Fibroblast of lung (primary cell): Measurements from ENCODE around the gene SLC6A20. TPM values are rescaled to one million over a fixed set of nuclear protein-coding genes. Genes with fewer than 3 reads are reported as not detected.

Experiments used
- DNase-seq, 2 donors: peaks; one replicate each; pipeline versions ENCODE4 v3.0.0 to v3.0.0-alpha.2; 2010; ENCODE audit warnings: low read depth in 2 of 2
- H2AFZ ChIP-seq: 2 replicates; pipeline ENCODE4 v1.5.1; 2012; ENCODE audit warnings: low read length, control low read depth, inconsistent platforms
- H3K27ac ChIP-seq: 2 replicates; pipeline ENCODE4 v1.5.1; 2011; ENCODE audit warnings: low read length, control low read depth; ENCODE audit not compliant: insufficient read depth
- H3K27me3 ChIP-seq: 2 replicates; pipeline ENCODE4 v1.5.1; 2011; ENCODE audit warnings: mild to moderate bottlenecking, low read length; ENCODE audit not compliant: control insufficient read depth, insufficient read depth
- H3K36me3 ChIP-seq: 2 replicates; pipeline ENCODE4 v1.5.1; 2011; ENCODE audit warnings: low read length; ENCODE audit not compliant: control insufficient read depth, insufficient read depth
- H3K4me1 ChIP-seq: 2 replicates; pipeline ENCODE4 v1.5.1; 2011; ENCODE audit warnings: low read length; ENCODE audit not compliant: control insufficient read depth, insufficient read depth; ENCODE audit errors: extremely low read depth
- H3K4me2 ChIP-seq: 2 replicates; pipeline ENCODE4 v1.5.1; 2011; ENCODE audit warnings: low read length, control low read depth; ENCODE audit not compliant: insufficient read depth; ENCODE audit errors: extremely low read depth
- H3K4me3 ChIP-seq, 4 experiments: fragments of 200-600 bp in 1 of 4; sonication (generic) in 1 of 4; replicated peaks in 1 of 4; 2 replicates each; pipeline ENCODE4 v1.5.1; 2011 to 2016; ENCODE audit warnings: low read length in 4 of 4, low read depth in 3 of 4, mild to moderate bottlenecking in 3 of 4, control low read depth in 2 of 4, inconsistent platforms in 1 of 4, mixed read lengths in 1 of 4; ENCODE audit not compliant: insufficient read depth in 1 of 4; ENCODE audit errors: control extremely low read depth in 1 of 4
- H3K79me2 ChIP-seq: 2 replicates; pipeline ENCODE4 v1.5.1; 2012; ENCODE audit warnings: mild to moderate bottlenecking, low read length, inconsistent platforms; ENCODE audit not compliant: control insufficient read depth, insufficient read depth
- H3K9ac ChIP-seq: 2 replicates; pipeline ENCODE4 v1.5.1; 2011; ENCODE audit warnings: mild to moderate bottlenecking, low read length, control low read depth; ENCODE audit not compliant: insufficient read depth
- H3K9me3 ChIP-seq: 2 replicates; pipeline ENCODE4 v1.5.1; 2012; ENCODE audit warnings: low read depth, low read length; ENCODE audit not compliant: control insufficient read depth, insufficient read depth
- H4K20me1 ChIP-seq: 2 replicates; pipeline ENCODE4 v1.5.1; 2011; ENCODE audit warnings: low read length; ENCODE audit not compliant: control insufficient read depth, insufficient read depth; ENCODE audit errors: extremely low read depth
- EZH2 ChIP-seq: IDR thresholded peaks from 2 replicates; pipeline ENCODE4 v1.5.1; 2012; ENCODE audit warnings: low read length, control low read depth, mild to moderate bottlenecking; ENCODE audit errors: missing control alignments
- polyA plus RNA-seq, 2 donors: library from polyadenylated mRNA; depleted of rRNA in 1 of 2; stranded (reverse) in 1 of 2; unstranded in 1 of 2; fragments of >200 nt; gene quantifications; 2 replicates each; pipeline ENCODE4 v1.2.1, GENCODE V29; 2011 to 2012; ENCODE audit warnings: missing spikeins in 1 of 2
- total RNA-seq: library from RNA; depleted of rRNA; stranded (reverse); fragments of >200 nt; gene quantifications from 2 replicates; pipeline ENCODE4 v1.2.1, GENCODE V29; 2014
- TF ChIP-seq, protein P1 (sequence below), 2 donors: IDR thresholded peaks in 1 of 2; conservative IDR thresholded peaks in 1 of 2; 1 replicate in 1 of 2; 2 replicates in 1 of 2; pipeline ENCODE4 v1.5.1; 2011 to 2012; ENCODE audit warnings: low read length in 2 of 2, control low read depth in 1 of 2, inconsistent platforms in 1 of 2, low read depth in 1 of 2, mild to moderate bottlenecking in 1 of 2

Gene SLC6A20
- total and polyA plus RNA-seq, 2 donors (not counting 1 experiment from before 2014, with no cell fraction given), result not detected

DNA sequence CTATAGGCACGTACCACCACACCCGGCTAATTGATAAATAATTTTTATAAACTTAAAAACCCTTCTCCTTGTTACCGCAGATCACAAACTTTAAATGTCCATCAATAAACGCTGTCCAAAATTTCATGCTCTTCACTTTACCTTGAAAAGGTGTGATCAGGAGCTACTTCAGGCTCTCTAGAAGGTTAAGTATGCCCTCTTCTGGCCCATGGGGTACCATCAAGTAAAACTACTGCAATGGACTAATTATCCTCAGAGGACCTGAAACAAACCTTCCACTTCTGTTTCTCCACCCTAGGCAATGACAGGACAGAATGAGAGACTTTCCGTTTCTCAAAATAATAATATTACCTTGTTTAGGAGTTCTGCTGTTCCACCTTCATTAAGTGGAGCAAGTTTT lies 36.4 kb upstream of the SLC6A20 start:
- H3K79me2 ChIP-seq, result no peaks in the 10 kb centered on the region
- DNase-seq, result peak in 1 of 2 donors; percentile 18
- H3K27ac ChIP-seq, result no peak overlapping the region
- H3K27me3 ChIP-seq, result no peaks in the 10 kb centered on the region
- H2AFZ ChIP-seq, result no peak overlapping the region
- H3K4me3 ChIP-seq, result no peak overlapping the region
- H4K20me1 ChIP-seq, result no peaks in the 10 kb centered on the region
- no peak overlapping the region for H3K4me2 ChIP-seq
- no peaks in the 10 kb centered on the region for H3K36me3 ChIP-seq
- no peaks in the 10 kb centered on the region for H3K9me3 ChIP-seq
- TF ChIP-seq EZH2, result no peak
- TF ChIP-seq, protein P1, sequence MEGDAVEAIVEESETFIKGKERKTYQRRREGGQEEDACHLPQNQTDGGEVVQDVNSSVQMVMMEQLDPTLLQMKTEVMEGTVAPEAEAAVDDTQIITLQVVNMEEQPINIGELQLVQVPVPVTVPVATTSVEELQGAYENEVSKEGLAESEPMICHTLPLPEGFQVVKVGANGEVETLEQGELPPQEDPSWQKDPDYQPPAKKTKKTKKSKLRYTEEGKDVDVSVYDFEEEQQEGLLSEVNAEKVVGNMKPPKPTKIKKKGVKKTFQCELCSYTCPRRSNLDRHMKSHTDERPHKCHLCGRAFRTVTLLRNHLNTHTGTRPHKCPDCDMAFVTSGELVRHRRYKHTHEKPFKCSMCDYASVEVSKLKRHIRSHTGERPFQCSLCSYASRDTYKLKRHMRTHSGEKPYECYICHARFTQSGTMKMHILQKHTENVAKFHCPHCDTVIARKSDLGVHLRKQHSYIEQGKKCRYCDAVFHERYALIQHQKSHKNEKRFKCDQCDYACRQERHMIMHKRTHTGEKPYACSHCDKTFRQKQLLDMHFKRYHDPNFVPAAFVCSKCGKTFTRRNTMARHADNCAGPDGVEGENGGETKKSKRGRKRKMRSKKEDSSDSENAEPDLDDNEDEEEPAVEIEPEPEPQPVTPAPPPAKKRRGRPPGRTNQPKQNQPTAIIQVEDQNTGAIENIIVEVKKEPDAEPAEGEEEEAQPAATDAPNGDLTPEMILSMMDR (conservative IDR thresholded peaks at IDR 0.05 in 1 of 2, IDR thresholded peaks at IDR 0.05 in 1 of 2; ENCODE audit: low read depth in 1 of 2, low read length in 2 of 2), result peak in 1 of 2 donors; percentile 33
- no peaks in the 10 kb centered on the region for H3K4me1 ChIP-seq
- no peak overlapping the region for H3K9ac ChIP-seq

DNA sequence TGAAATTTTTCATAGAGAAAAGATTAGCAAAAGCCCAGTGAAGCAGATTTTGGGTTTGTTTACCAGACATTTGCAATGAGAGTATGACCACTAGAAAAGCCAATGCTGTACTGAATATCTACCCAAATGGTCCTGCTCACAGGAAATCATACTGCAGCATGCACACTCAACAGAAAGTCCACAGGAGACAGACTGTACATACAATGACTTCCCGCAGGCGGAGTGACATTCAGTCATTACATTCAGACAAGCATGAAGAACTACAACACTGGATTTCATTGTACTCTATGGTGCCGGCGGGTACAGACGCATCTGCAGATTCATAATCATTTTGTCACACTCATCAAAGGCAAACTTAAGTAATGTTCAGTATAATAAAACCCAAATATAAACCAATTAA lies 33.8 kb upstream of the SLC6A20 start:
- Histone ChIP-seq H3K4me3 (no peak overlapping the region), H3K79me2 (no peaks in the 10 kb centered on the region), H3K4me2 (no peak overlapping the region), H3K9ac (no peak overlapping the region), H4K20me1 (no peaks in the 10 kb centered on the region), H3K9me3 (no peaks in the 10 kb centered on the region), H3K27me3 (no peaks in the 10 kb centered on the region), H3K27ac (no peak overlapping the region), H3K4me1 (no peaks in the 10 kb centered on the region), H2AFZ (no peak overlapping the region), H3K36me3 (no peaks in the 10 kb centered on the region)
- no peak for DNase-seq
- TF ChIP-seq, protein P1 (conservative IDR thresholded peaks at IDR 0.05 in 1 of 2, IDR thresholded peaks at IDR 0.05 in 1 of 2; ENCODE audit: low read depth in 1 of 2, low read length in 2 of 2), result no peak
- no peak for TF ChIP-seq EZH2

DNA sequence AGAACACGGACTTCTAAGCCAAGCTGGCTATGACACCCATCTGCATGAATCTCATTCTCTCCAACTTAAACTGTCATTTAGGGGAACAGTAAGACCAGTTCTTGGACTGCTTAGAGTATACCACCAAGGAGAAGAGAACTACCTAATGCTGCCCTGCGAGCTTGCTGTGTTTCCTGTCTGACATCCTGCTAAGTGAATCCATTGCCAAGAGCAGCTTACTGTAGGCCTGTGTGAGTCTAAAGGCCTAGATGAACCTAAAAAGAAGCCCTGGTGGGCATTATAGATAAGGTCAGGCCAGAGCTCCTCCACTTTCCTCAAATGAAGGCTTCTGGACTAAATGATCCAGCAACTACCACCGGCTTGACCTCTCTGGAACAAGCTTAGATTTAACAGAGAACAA lies 30.6 kb upstream of the SLC6A20 start:
- Histone ChIP-seq H3K27me3 (no peaks in the 10 kb centered on the region), H3K4me3 (no peak overlapping the region), H3K27ac (no peak overlapping the region), H3K4me2 (no peak overlapping the region), H2AFZ (no peak overlapping the region), H4K20me1 (no peaks in the 10 kb centered on the region), H3K9me3 (no peaks in the 10 kb centered on the region), H3K4me1 (no peaks in the 10 kb centered on the region), H3K79me2 (no peaks in the 10 kb centered on the region), H3K9ac (no peak overlapping the region), H3K36me3 (no peaks in the 10 kb centered on the region)
- TF ChIP-seq, protein P1 (conservative IDR thresholded peaks at IDR 0.05 in 1 of 2, IDR thresholded peaks at IDR 0.05 in 1 of 2; ENCODE audit: low read depth in 1 of 2, low read length in 2 of 2), result no peak
- TF ChIP-seq EZH2, result no peak
- no peak for DNase-seq
